NB4 (cell line): ENCODE results near the gene B4GALT5.

Experiments used
- DNase-seq: peaks from one replicate; pipeline ENCODE4 v3.0.0; 2010; ENCODE audit warnings: low read depth
- H3K4me3 ChIP-seq: one replicate; pipeline ENCODE4 v1.5.1; 2011; ENCODE audit warnings: mild to moderate bottlenecking, low read depth, low read length, moderate library complexity
- MAX ChIP-seq: IDR thresholded peaks from 2 replicates; pipeline ENCODE4 v1.6.1; 2011; ENCODE audit warnings: low read depth, low read length
- MYC ChIP-seq: IDR thresholded peaks from 2 replicates; pipeline ENCODE4 v1.6.1; 2011; ENCODE audit warnings: low read depth, low read length

The B4GALT5 gene

GRCh38 chr20:49583343-49583668, 130.4 kb downstream of the B4GALT5 start:
- TF ChIP-seq MAX = no peak
- TF ChIP-seq MYC = no peak
- no peak for DNase-seq
- H3K4me3 ChIP-seq = no peak overlapping the region
